GM21367 (cell line): Measurements from ENCODE around the gene OR5T1.

Experiments
- ATAC-seq: cut with Tn5 transposase; IDR thresholded peaks from one replicate; pipeline ENCODE4 v1.9.1; 2021; ENCODE audit not compliant: unreplicated experiment

Gene OR5T1

GRCh38 chr11:56273854-56274253 is at the start of gene OR5T1:
OR5T1 (plus strand) TSS chr11:56274154; CDS start chr11:56275639, 1,485 bp downstream.
- ATAC-seq: no peak

GRCh38 chr11:56234155-56234554 is 39.8 kb upstream of the OR5T1 start, which contains the start of gene OR5T2:
OR5T2 (minus strand) TSS chr11:56234255; CDS start chr11:56233062, 1,193 bp downstream.
- no peak for ATAC-seq

GRCh38 chr11:56251954-56252353 is 22.0 kb upstream of the OR5T1 start, which contains the start of gene OR5T3:
OR5T3 (plus strand) TSS chr11:56252254; CDS start chr11:56252254, 0 bp downstream.
- no peak for ATAC-seq

GRCh38 chr11:56271092-56271491 is 2.9 kb upstream of the OR5T1 start:
- no peak for ATAC-seq

GRCh38 chr11:56292154-56292553 is 18.2 kb downstream of the OR5T1 start, which contains the start of gene OR8H1:
OR8H1 (minus strand) TSS chr11:56292254; CDS start chr11:56291062, 1,192 bp downstream.
- ATAC-seq: no peak

- ATAC-seq: no peak
Measured at GRCh38 chr11:56296898-56297297, 22.9 kb downstream of the OR5T1 start.

GRCh38 chr11:56307836-56308235 is 33.9 kb downstream of the OR5T1 start:
- ATAC-seq: no peak

- no peak for ATAC-seq
Measured at GRCh38 chr11:56314844-56315243, 40.9 kb downstream of the OR5T1 start, which contains the start of gene OR8K3. OR8K3 (plus strand) TSS chr11:56315144; CDS start chr11:56318307, 3,163 bp downstream.
